HG02642 (cell line): ENCODE results near the gene CLEC2A.
"Not testable (repeated sequence)": the region's sequence is repeated elsewhere in the genome, so short reads cannot be mapped to it uniquely, and the experiment has no call there.

ENCODE experiments used
- ATAC-seq: cut with Tn5 transposase; IDR thresholded peaks from one replicate; pipeline ENCODE4 v1.9.1; 2021; ENCODE audit warnings: mild to moderate bottlenecking; ENCODE audit not compliant: unreplicated experiment, poor library complexity

Gene CLEC2A, protein sequence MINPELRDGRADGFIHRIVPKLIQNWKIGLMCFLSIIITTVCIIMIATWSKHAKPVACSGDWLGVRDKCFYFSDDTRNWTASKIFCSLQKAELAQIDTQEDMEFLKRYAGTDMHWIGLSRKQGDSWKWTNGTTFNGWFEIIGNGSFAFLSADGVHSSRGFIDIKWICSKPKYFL

GRCh38 chr12:9932270-9932669 lies at the start of gene CLEC2A:
Gene CLEC2A (minus strand): TSS chr12:9932370. CDS start chr12:9932329, 41 bp downstream.
- ATAC-seq: no peak

DNA sequence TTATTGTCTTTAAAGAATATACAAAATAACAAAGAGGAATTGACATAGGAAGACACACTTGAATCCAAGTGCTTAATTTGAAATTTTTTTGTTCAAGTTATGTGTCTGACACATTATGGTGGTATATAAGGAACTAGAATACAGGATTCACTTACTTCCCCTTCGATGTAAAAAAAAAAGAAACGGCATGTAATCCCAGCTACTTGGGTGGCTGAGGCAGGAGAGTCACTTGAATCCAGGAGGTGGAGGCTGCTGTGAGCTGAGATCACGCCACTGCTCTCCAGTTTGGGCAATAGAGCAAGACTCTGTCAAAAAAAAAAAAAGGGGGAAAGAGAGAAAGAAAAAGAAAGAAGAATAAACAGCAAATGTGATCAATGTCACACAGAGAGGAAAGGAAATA lies 48.0 kb upstream of the CLEC2A start:
- no peak for ATAC-seq

- no peak for ATAC-seq
Observed at GRCh38 chr12:9977916-9978315, 45.7 kb upstream of the CLEC2A start.

DNA sequence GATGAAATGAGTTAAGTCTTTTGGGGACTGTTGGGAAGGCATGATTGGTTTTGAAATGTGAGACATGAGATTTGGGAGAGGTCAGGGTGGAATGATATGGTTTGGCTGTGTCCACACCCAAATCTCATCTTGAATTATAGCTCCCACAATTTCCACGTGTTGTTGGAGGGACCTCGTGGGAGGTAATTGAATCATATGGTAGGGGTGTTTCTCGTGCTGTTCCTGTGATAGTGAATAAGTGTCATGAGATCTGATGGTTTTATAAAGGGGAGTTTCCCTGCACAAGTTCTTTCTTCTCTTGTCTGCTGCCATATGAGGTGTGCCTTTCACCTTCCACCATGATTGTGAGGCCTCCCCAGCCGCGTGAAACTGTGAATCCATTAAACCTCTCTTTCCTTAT lies 44.5 kb upstream of the CLEC2A start:
- not testable (repeated sequence) for ATAC-seq

- no peak for ATAC-seq
Observed at GRCh38 chr12:9975614-9976013, 43.4 kb upstream of the CLEC2A start.

GRCh38 chr12:9974731-9975130 lies 42.6 kb upstream of the CLEC2A start:
- ATAC-seq: not testable (repeated sequence)

DNA sequence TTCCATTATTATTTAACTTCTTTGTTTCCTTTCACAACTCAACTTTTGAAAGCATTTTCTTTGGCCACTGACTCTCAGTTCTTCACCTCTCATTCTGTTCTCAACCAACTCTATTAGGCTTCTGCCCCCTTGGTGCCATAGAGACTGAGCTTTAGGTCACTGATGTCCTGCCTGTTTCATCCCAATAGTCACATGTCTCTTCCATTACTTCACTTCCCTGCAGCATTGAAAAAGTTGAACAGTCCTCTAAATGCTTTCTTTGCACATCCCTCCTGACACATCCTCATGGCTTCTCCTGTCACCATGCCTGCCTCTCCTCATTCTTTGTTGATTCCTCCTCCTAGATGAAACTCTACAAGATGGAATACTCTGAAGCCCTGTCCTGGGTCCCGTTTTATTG lies 41.8 kb upstream of the CLEC2A start:
- no peak for ATAC-seq

DNA sequence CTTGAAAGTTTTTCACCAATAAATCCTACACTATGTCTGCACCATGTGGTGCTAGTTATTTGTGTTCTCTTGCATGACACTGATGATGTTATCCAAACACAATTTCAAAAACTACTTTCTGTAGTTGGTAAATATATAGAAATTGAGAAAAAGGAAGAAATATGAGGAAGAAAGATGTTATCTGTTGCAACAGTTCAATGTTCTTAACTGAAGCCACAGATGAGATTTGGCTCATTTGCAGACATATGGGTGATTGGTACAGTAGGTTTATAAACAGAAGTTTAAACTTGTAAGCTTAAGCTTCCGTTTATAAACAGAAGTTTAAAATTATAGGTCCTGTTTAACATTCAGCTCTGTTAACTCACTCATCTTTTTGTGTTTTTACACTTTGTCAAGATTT lies 39.0 kb upstream of the CLEC2A start, which contains the start of gene CLEC12A:
Gene CLEC12A, plus strand, starts transcription at position 229 of the 400 bp plus-strand sequence. CDS start 188 bp downstream, outside the sequence.
- ATAC-seq: no peak

DNA sequence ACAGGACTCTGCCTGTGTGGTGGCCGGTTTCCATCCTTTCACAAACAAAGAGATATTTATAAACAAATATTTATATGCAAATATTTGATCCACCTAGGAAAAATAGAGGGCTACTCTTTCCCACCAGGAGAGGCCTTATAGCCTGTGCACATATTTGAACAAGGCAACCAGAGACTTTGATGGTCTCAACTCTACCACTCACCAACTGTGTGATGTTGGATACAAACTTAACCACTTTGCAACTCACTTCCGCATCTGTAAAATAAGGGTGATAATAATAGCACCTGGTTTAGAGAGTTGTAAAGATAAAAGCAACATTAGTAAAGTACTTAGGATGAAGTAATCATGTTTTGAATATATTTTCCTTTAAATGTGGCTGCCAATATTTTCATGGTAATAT lies 37.5 kb upstream of the CLEC2A start:
- no peak for ATAC-seq

GRCh38 chr12:9961901-9962300 lies 29.7 kb upstream of the CLEC2A start:
- no peak for ATAC-seq

DNA sequence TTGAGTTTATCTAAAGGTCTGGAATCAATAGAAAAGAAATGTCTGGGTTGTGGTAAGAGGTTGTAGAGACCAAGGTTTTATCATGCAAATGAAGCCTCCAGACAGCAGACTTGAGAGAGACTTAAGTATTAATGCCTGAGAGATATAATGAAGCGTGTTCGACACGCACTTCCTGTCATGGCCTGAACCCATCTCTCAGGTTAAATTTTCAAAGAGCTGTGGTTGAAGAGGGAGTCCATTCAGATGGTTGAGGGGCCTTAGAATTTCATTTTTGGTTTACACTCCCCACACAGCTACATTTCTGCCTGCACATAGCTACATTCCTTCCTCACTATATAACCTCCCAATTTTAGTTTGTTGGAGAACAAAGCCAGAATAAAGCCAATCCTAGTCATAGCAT lies 28.9 kb upstream of the CLEC2A start:
- peak; percentile 45 for ATAC-seq

DNA sequence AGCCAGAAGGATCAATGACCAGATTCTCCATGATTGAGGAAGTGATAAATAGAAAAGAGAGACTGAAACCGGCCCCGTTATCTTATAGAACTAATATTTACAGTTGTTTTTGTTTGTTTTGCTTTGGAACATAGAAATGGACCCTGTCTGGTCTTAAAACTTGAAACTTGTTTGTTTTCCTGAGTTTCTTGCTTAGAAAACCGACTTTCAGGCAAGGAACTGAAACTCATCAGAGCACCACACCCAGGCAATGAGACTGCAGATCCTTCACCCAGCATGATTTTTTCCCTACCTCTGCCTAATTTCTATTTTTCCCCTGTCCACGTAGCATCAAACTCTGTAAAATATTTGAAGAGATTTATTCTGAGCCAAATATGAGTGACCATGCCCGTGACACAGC lies 28.4 kb upstream of the CLEC2A start:
- no peak for ATAC-seq

- ATAC-seq: no peak
Observed at GRCh38 chr12:9957834-9958233, 25.7 kb upstream of the CLEC2A start.

- not testable (repeated sequence) for ATAC-seq
Observed at GRCh38 chr12:9952954-9953729, 21.0 kb upstream of the CLEC2A start.

DNA sequence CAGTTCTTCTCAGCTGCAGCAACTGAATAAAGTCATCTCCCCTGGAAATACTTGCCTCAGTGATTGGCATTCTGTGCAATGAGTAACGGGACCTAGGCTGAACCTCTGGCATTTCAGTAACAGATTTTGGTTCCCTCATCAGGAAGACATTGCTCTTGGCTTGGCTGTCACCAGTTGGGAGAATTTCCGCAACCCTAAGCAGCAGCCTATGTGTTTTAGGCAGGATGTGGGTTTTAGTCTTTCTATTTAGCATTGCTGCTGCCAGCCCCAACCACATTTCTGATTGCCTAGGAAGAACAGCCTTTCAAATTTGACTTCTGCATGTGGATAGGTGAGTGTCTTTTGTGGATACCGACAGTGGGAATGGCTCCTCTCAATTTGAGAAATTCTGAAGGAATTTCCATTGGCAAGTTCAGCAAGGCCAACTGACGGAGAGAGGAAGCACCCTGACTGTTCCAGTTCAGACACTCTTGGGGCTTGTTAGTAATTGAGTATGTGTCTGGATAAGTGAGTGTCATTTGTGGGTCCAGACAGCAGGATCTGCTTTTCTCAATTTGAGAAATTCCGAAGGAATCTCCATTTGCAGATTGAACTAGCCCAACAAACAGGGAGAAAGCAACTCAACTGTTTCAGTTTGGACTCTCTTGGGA lies 19.0 kb upstream of the CLEC2A start:
- no peak for ATAC-seq

DNA sequence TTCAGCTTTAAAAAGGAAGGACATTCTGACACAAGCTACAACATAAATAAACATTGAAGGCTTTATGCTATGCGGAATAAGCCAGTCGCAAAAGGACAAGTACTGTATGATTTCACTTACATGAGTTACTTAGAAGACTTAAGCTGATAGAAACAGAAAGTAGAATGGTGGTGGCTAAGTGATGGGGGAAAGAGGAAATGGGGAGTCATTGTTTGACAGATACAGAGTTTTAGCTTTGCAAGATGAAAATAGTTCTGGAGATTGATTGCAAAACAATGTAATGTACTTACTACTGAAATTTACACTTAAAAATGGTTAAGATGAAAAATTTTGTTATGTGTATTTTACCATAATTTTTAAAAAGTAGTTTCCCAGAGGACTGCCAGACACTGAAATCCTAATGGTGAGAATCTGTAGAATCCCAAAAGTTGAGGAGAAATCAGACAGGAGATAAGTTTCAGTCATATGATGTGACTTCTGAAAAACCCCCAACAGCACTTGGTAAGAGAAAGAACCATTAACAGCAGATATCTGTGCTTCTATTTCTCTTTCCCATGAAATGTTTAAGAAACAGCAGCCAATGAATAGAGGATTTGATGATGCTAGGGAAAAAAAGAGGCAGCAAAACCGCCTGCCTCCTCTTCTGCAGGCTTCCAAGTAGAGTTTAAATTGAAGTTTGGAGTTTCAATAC lies 16.6 kb upstream of the CLEC2A start:
- peak; percentile 94 for ATAC-seq

DNA sequence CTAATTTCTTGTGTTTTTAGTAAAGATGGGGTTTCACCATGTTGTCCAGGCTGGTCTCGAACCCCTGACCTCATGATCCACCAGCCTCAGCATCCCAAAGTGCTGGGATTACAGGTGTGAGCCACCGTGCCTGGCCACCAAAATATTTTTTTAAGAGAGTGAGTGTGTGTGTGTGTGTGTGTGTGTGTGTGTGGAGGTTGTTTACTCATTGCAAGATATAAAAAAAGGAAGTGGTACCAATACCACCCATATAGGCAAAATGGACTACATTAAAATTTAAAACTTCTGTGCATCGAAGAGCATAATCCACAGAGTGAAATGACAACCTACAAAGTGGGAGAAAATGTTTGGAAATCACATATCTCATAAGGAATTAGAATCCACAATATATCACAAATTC lies 15.5 kb upstream of the CLEC2A start:
- no peak for ATAC-seq

GRCh38 chr12:9944391-9944790 lies 12.2 kb upstream of the CLEC2A start:
- no peak for ATAC-seq

DNA sequence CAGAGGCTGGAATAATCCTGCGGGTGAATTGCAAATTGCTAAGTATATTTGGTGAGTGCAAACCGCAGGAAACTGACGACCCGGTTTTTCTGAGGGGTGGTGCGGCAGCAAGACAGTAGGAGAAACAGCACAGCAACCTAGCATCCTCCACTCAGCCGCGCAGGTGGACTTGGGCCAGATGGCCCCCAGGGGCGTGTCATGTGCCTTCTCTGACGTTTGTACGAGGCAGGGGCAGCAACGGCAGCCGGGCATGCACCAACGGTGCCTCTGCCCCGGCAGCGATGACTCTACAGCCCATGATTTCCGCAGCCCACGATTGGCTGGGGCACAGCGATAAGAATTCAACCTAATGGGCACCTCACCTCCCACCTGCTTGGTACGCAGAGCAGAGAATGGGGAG lies 11.1 kb upstream of the CLEC2A start:
- peak; percentile 84 for ATAC-seq

DNA sequence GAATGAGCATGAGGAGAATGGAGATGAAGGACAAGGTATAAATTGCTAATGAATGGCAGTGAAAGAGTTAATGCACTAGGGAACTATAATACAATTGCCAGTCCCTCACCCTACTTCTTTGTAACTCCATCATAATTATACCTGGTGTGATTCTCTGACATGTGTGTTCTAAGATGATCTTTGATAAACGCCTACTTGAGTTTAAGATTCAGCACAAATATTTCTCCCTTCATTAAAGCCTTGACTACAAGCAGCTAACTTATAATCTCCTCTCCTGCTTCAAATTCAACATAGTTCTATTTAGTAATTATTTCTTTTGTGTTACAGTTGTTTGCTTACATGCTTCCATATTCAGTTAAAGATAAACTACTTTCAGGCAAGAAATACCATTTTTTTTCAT lies 9.7 kb upstream of the CLEC2A start:
- no peak for ATAC-seq

DNA sequence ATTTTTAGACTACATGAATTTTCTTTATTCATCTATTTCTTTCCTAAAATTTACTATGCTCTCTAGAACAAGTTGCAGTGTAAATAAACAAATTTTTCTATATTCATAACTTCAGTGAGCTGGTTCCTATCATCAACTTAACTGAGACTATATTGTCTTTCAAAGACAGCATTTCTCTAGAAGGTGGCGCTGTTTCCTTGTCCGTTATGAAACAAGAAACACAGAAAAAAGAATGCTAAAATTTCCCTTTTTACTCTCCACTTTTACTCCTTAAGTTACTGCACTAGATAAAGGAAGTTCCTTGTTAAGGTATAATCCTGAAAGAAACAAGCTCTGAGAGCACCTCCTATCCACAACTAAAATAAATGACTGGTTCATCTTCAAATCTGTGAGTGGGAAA lies 8.2 kb upstream of the CLEC2A start:
- no peak for ATAC-seq
